H4 (cell line): ENCODE results near the gene MXI1. TPM values are rescaled to one million over a fixed set of nuclear protein-coding genes. Genes with fewer than 3 reads are reported as not detected.
A peak's percentile ranks its signal among the peaks of the same experiment; 100 is the strongest.

ENCODE experiments used
- DNase-seq: peaks from one replicate; pipeline ENCODE4 v3.0.0-alpha.2; 2015; ENCODE audit warnings: low spot score
- total RNA-seq: library from RNA; depleted of rRNA; stranded (reverse); fragments of >200 nt; shearing (Covaris generic); gene quantifications from 2 replicates; pipeline ENCODE4 v1.2.3, GENCODE V29; 2014; rRNA removed

The MXI1 gene
- 16.7 and 17.4 TPM in 2 replicates for total RNA-seq

- DNase-seq = peak; percentile 82
Observed at GRCh38 chr10:110207011-110207804, at the start of gene MXI1. Gene MXI1 (plus strand): TSS chr10:110207605. CDS start chr10:110207809, 204 bp downstream.

GRCh38 chr10:110158051-110159005 is 49.1 kb upstream of the MXI1 start:
- no peak for DNase-seq

- DNase-seq = no peak
Observed at GRCh38 chr10:110160081-110160480, 47.3 kb upstream of the MXI1 start.

- no peak for DNase-seq
Observed at GRCh38 chr10:110160522-110160921, 46.9 kb upstream of the MXI1 start.

GRCh38 chr10:110162741-110163145 is 44.7 kb upstream of the MXI1 start:
- DNase-seq = no peak

GRCh38 chr10:110163192-110163773 is 44.1 kb upstream of the MXI1 start:
- DNase-seq = no peak

GRCh38 chr10:110163841-110164240 is 43.6 kb upstream of the MXI1 start:
- DNase-seq = no peak

GRCh38 chr10:110165239-110165638 is 42.2 kb upstream of the MXI1 start:
- no peak for DNase-seq

- no peak for DNase-seq
Observed at GRCh38 chr10:110167149-110167548, 40.3 kb upstream of the MXI1 start.

- DNase-seq = no peak
Observed at GRCh38 chr10:110168601-110169481, 38.6 kb upstream of the MXI1 start.

GRCh38 chr10:110169586-110169985 is 37.8 kb upstream of the MXI1 start:
- DNase-seq = no peak

- no peak for DNase-seq
Observed at GRCh38 chr10:110170142-110170971, 37.0 kb upstream of the MXI1 start.

GRCh38 chr10:110171032-110171431 is 36.4 kb upstream of the MXI1 start:
- DNase-seq = no peak

GRCh38 chr10:110172155-110172554 is 35.2 kb upstream of the MXI1 start:
- no peak for DNase-seq

GRCh38 chr10:110174201-110174600 is 33.2 kb upstream of the MXI1 start:
- DNase-seq = no peak

GRCh38 chr10:110174816-110175215 is 32.6 kb upstream of the MXI1 start:
- DNase-seq = no peak

- DNase-seq = no peak
Observed at GRCh38 chr10:110175406-110175805, 32.0 kb upstream of the MXI1 start.

- DNase-seq = no peak
Observed at GRCh38 chr10:110176141-110177030, 31.0 kb upstream of the MXI1 start.

GRCh38 chr10:110179220-110179619 is 28.2 kb upstream of the MXI1 start:
- DNase-seq = no peak
